H1 (cell line): ENCODE data around the gene C1GALT1C1. TPM values are rescaled to one million over a fixed set of nuclear protein-coding genes. Genes with fewer than 3 reads are reported as not detected.

ENCODE experiments used
- CTCF ChIA-PET: fragments of 300-600 bp; sonication (Branson Sonifier 250); formaldehyde crosslinking; loops from one replicate; lab custom pipeline; 2021; ENCODE audit not compliant: partially characterized antibody; lab: Charles Lee
- POLR2A ChIA-PET: fragments of 300-600 bp; sonication (Branson Sonifier 250); formaldehyde crosslinking; loops from one replicate; lab custom pipeline; 2021; ENCODE audit warnings: inconsistent platforms; ENCODE audit not compliant: partially characterized antibody; lab: Charles Lee
- DNase-seq, 2 experiments: peaks; one replicate each; pipeline versions ENCODE4 v3.0.0 to v3.0.0-alpha.2; 2010 to 2022; ENCODE audit warnings: low spot score in 2 of 2, low read depth in 1 of 2, mixed read lengths in 1 of 2
- FAIRE-seq: peaks from 2 replicates; lab custom pipeline; 2011; peaks lifted over from hg19 to GRCh38; lab: Jason Lieb, UNC
- H2AFZ ChIP-seq: 2 replicates; pipeline ENCODE4 v1.8.1; 2012; ENCODE audit warnings: low read length, inconsistent platforms
- H2AK5ac ChIP-seq: 2 replicates; pipeline ENCODE4 v1.6.1; 2013; ENCODE audit warnings: low read depth, low read length
- H2BK120ac ChIP-seq: replicated peaks from 2 replicates; pipeline ENCODE3; 2013; ENCODE audit warnings: low read depth, low read length, inconsistent platforms
- H2BK12ac ChIP-seq: 2 replicates; pipeline ENCODE4 v1.6.1; 2013; ENCODE audit warnings: low read depth, low read length
- H2BK15ac ChIP-seq: 2 replicates; pipeline ENCODE4 v1.6.1; 2013; ENCODE audit warnings: low read length
- H2BK20ac ChIP-seq: 2 replicates; pipeline ENCODE4 v1.6.1; 2013; ENCODE audit warnings: low read length
- H2BK5ac ChIP-seq: 2 replicates; pipeline ENCODE4 v1.6.1; 2013; ENCODE audit warnings: low read depth, low read length
- H3K14ac ChIP-seq: 2 replicates; pipeline ENCODE4 v1.6.1; 2013; ENCODE audit warnings: inconsistent platforms; ENCODE audit not compliant: insufficient read length
- H3K18ac ChIP-seq: 2 replicates; pipeline ENCODE4 v1.6.1; 2013; ENCODE audit warnings: low read length; ENCODE audit errors: extremely low read depth
- H3K23ac ChIP-seq: 2 replicates; pipeline ENCODE4 v1.6.1; 2013; ENCODE audit warnings: inconsistent platforms; ENCODE audit not compliant: insufficient read length
- H3K23me2 ChIP-seq: 2 replicates; pipeline ENCODE4 v1.6.1; 2013; ENCODE audit warnings: low read depth, low read length
- H3K27ac ChIP-seq: 2 replicates; pipeline ENCODE4 v1.6.1; 2011; ENCODE audit warnings: low read depth, low read length, inconsistent platforms
- H3K27me3 ChIP-seq, 4 experiments: replicated peaks in 1 of 4; 1 replicate in 1 of 4; 2 replicates in 3 of 4; pipeline versions ENCODE4 v1.6.1 to v1.8.1; 2011 to 2013; ENCODE audit warnings: low read length in 3 of 4, mild to moderate bottlenecking in 3 of 4, inconsistent platforms in 2 of 4, mixed read lengths in 2 of 4, moderate library complexity in 1 of 4; ENCODE audit not compliant: control insufficient read depth in 3 of 4, insufficient read depth in 3 of 4; ENCODE audit errors: extremely low read depth in 1 of 4
- H3K36me3 ChIP-seq, 4 experiments: 2 replicates each; pipeline versions ENCODE4 v1.6.1 to v1.8.1; 2011 to 2013; ENCODE audit warnings: mild to moderate bottlenecking in 4 of 4, low read length in 3 of 4, moderate library complexity in 2 of 4, control low read depth in 1 of 4, inconsistent platforms in 1 of 4; ENCODE audit not compliant: insufficient read depth in 4 of 4, control insufficient read depth in 2 of 4
- H3K4ac ChIP-seq: replicated peaks from 2 replicates; pipeline ENCODE3; 2013; ENCODE audit warnings: low read length, low read depth, mixed read lengths, inconsistent platforms; ENCODE audit not compliant: insufficient read length
- H3K4me1 ChIP-seq, 4 experiments: replicated peaks in 1 of 4; 1 replicate in 1 of 4; 2 replicates in 3 of 4; pipeline versions ENCODE4 v1.6.1 to v1.8.1; 2011 to 2013; ENCODE audit warnings: low read length in 3 of 4, inconsistent platforms in 2 of 4, mixed read lengths in 1 of 4; ENCODE audit not compliant: insufficient read depth in 4 of 4, control insufficient read depth in 3 of 4
- H3K4me2 ChIP-seq, 2 experiments: 2 replicates each; pipeline versions ENCODE4 v1.6.1 to v1.8.1; 2011 to 2013; ENCODE audit warnings: low read depth in 2 of 2, low read length in 2 of 2, control low read depth in 1 of 2, inconsistent platforms in 1 of 2, mild to moderate bottlenecking in 1 of 2; ENCODE audit not compliant: insufficient read depth in 1 of 2
- H3K4me3 ChIP-seq, 4 experiments: fragments of 200-600, 300-600 bp in 1 of 4; sonication (generic), shearing (Covaris generic), sonication (Bioruptor Twin) in 1 of 4; 2 replicates each; pipeline versions ENCODE4 v1.5.1 to v1.8.1; 2011 to 2016; ENCODE audit warnings: low read length in 4 of 4, low read depth in 3 of 4, control low read depth in 2 of 4, inconsistent platforms in 2 of 4, mild to moderate bottlenecking in 2 of 4, mixed read lengths in 1 of 4, moderate library complexity in 1 of 4; ENCODE audit not compliant: insufficient read depth in 2 of 4; ENCODE audit errors: extremely low read depth in 1 of 4
- H3K56ac ChIP-seq: replicated peaks from 2 replicates; pipeline ENCODE3; 2013; ENCODE audit warnings: low read depth, mild to moderate bottlenecking, mixed read lengths, low read length, inconsistent platforms; ENCODE audit not compliant: insufficient read length
- H3K79me1 ChIP-seq: 2 replicates; pipeline ENCODE4 v1.6.1; 2013; ENCODE audit warnings: low read depth, low read length, control low read depth
- H3K79me2 ChIP-seq, 2 experiments: 2 replicates each; pipeline versions ENCODE4 v1.6.1 to v1.8.1; 2012 to 2013; ENCODE audit warnings: low read length in 2 of 2, mild to moderate bottlenecking in 2 of 2, inconsistent platforms in 1 of 2; ENCODE audit not compliant: insufficient read depth in 2 of 2, control insufficient read depth in 1 of 2
- H3K9ac ChIP-seq, 4 experiments: replicated peaks in 1 of 4; 1 replicate in 1 of 4; 2 replicates in 3 of 4; pipeline versions ENCODE4 v1.6.1 to v1.8.1; 2011 to 2013; ENCODE audit warnings: low read depth in 3 of 4, low read length in 3 of 4, control low read depth in 2 of 4, mild to moderate bottlenecking in 2 of 4, moderate library complexity in 2 of 4, inconsistent platforms in 1 of 4; ENCODE audit errors: extremely low read depth in 1 of 4
- H3K9me3 ChIP-seq, 2 experiments: 2 replicates each; pipeline versions ENCODE4 v1.6.1 to v1.8.1; 2012 to 2013; ENCODE audit warnings: mild to moderate bottlenecking in 2 of 2, moderate library complexity in 2 of 2, control low read depth in 1 of 2, inconsistent platforms in 1 of 2, low read depth in 1 of 2, low read length in 1 of 2, mixed read lengths in 1 of 2; ENCODE audit not compliant: insufficient read depth in 2 of 2
- H4K20me1 ChIP-seq, 2 experiments: replicated peaks in 1 of 2; 2 replicates each; pipeline versions ENCODE3 to v1.8.1; 2011 to 2013; ENCODE audit warnings: inconsistent platforms in 2 of 2, low read length in 2 of 2, mild to moderate bottlenecking in 1 of 2; ENCODE audit not compliant: insufficient read depth in 2 of 2, control insufficient read depth in 1 of 2
- H4K5ac ChIP-seq: 2 replicates; pipeline ENCODE4 v1.6.1; 2013; ENCODE audit warnings: low read length, low read depth, mixed read lengths, inconsistent platforms; ENCODE audit not compliant: insufficient read length
- H4K8ac ChIP-seq: 2 replicates; pipeline ENCODE4 v1.8.0; 2013; ENCODE audit warnings: mild to moderate bottlenecking, moderate library complexity, low read length, inconsistent platforms; ENCODE audit not compliant: insufficient read depth; ENCODE audit errors: extremely low read depth
- H4K91ac ChIP-seq: replicated peaks from 2 replicates; pipeline ENCODE3; 2013; ENCODE audit warnings: low read length, mixed read lengths, inconsistent platforms; ENCODE audit not compliant: insufficient read length
- BRCA1 ChIP-seq: IDR thresholded peaks from 2 replicates; pipeline ENCODE4 v1.6.1; 2012; ENCODE audit warnings: low read depth, low read length, improper control_type of control experiment
- CHD1 ChIP-seq: IDR thresholded peaks from 2 replicates; pipeline ENCODE4 v1.6.1; 2012; ENCODE audit warnings: low read depth, low read length, improper control_type of control experiment
- CREB1 ChIP-seq: IDR thresholded peaks from 2 replicates; pipeline ENCODE4 v1.6.1; 2012; ENCODE audit warnings: inconsistent platforms
- EGR1 ChIP-seq: IDR thresholded peaks from 2 replicates; pipeline ENCODE4 v1.6.1; 2011; ENCODE audit warnings: low read depth, low read length, borderline replicate concordance
- HDAC2 ChIP-seq, 2 experiments: fragments of 300-600 bp in 1 of 2; sonication (generic) in 1 of 2; IDR thresholded peaks; 2 replicates each; pipeline ENCODE4 v1.6.1; 2011 to 2012; ENCODE audit warnings: low read depth in 2 of 2, low read length in 2 of 2, mild to moderate bottlenecking in 2 of 2, moderate library complexity in 2 of 2, borderline replicate concordance in 1 of 2, inconsistent platforms in 1 of 2
- HDAC6 ChIP-seq: IDR thresholded peaks from one replicate; pipeline ENCODE4 v1.7.1; 2012; ENCODE audit warnings: low read depth, mild to moderate bottlenecking, inconsistent platforms, low read length, moderate library complexity
- KDM1A ChIP-seq: fragments of 200-600, 300-600 bp; sonication (generic); IDR thresholded peaks from 2 replicates; pipeline ENCODE4 v1.7.1; 2016; ENCODE audit warnings: mild to moderate bottlenecking, low read length, borderline replicate concordance
- NANOG ChIP-seq: IDR thresholded peaks from 2 replicates; pipeline ENCODE4 v1.6.1; 2011; ENCODE audit warnings: low read length, low read depth, mild to moderate bottlenecking, inconsistent platforms; ENCODE audit not compliant: insufficient read depth, poor library complexity, severe bottlenecking
- POLR2AphosphoS5 ChIP-seq: IDR thresholded peaks from 2 replicates; pipeline ENCODE4 v1.6.1; 2011; ENCODE audit warnings: low read depth, low read length
- SIX5 ChIP-seq: IDR thresholded peaks from 2 replicates; pipeline ENCODE4 v1.6.1; 2011; ENCODE audit warnings: mild to moderate bottlenecking, low read depth, low read length
- SP1 ChIP-seq: IDR thresholded peaks from 2 replicates; pipeline ENCODE4 v1.6.1; 2011; ENCODE audit warnings: low read depth, low read length
- SP2 ChIP-seq: IDR thresholded peaks from 2 replicates; pipeline ENCODE4 v1.6.1; 2012; ENCODE audit warnings: mild to moderate bottlenecking, low read length, inconsistent platforms
- SP4 ChIP-seq: IDR thresholded peaks from 2 replicates; pipeline ENCODE4 v1.6.1; 2012; ENCODE audit warnings: low read length, inconsistent platforms
- TAF7 ChIP-seq: optimal IDR thresholded peaks from 2 replicates; pipeline ENCODE3; 2011; ENCODE audit warnings: low read depth, mild to moderate bottlenecking, inconsistent platforms, low read length, moderate library complexity, borderline replicate concordance
- ZNF274 ChIP-seq: IDR thresholded peaks from 2 replicates; pipeline ENCODE4 v1.7.0; 2012; ENCODE audit warnings: low read length, borderline replicate concordance; ENCODE audit errors: extremely low read depth
- WGBS, 2 experiments: shearing (Covaris generic) in 1 of 2; methylation state at CpG; one replicate each; pipeline versions ENCODE4 v1.1.6 to v1.1.7; 2013 to 2015; ENCODE audit warnings: low lambda C conversion rate in 2 of 2, mixed read lengths in 2 of 2, inconsistent platforms in 1 of 2, low coverage in 1 of 2, missing lambda C conversion rate in 1 of 2; ENCODE audit not compliant: insufficient replicate concordance in 2 of 2, insufficient coverage in 1 of 2, insufficient read length in 1 of 2; ENCODE audit errors: extremely low coverage in 1 of 2, missing lambda C conversion rate in 1 of 2; 5-methylcytosine and 5-hydroxymethylcytosine counted together
- polyA plus RNA-seq, 7 experiments: library from polyadenylated mRNA; depleted of rRNA in 3 of 7; stranded (reverse) in 5 of 7; unstranded in 2 of 7; fragments of >200 nt in 5 of 7; fragments of 200-250 nt in 2 of 7; gene quantifications; 1 replicate in 5 of 7; 2 replicates in 1 of 7; 4 replicates in 1 of 7; pipeline versions ENCODE4 v1.2.1 to v1.2.3, GENCODE V29; 2011 to 2013; ENCODE audit warnings: missing spikeins in 2 of 7, mixed read lengths in 2 of 7
- total RNA-seq: library from RNA; stranded (reverse); fragmentation: NEBNext Ultra II Directional; extraction: Animal tissue kit (Norgen Biotek cat#: 25700); gene quantifications from 2 replicates; pipeline ENCODE4 v1.2.1, GENCODE V29; 2021

The C1GALT1C1 gene
- total and polyA plus RNA-seq, 2 of the 8 experiments (the other 6 are each of a cell fraction or from before 2014, with no cell fraction given) = 12.5 to 13.9 TPM

GRCh38 chrX:120677004-120677652 is 47.3 kb upstream of the C1GALT1C1 start:
- Histone ChIP-seq H2BK12ac (no peak overlapping the region), H3K56ac (no peak overlapping the region), H3K23ac (no peak overlapping the region), H3K23me2 (no peaks in the 10 kb centered on the region), H3K9me3 (no peaks in the 10 kb centered on the region), H2AK5ac (no peak overlapping the region), H3K14ac (no peak overlapping the region), H4K8ac (no peak overlapping the region), H3K4me1 (no peaks in the 10 kb centered on the region), H4K5ac (no peak overlapping the region), H3K18ac (no peak overlapping the region), H3K27me3 (no peaks in the 10 kb centered on the region), H3K9ac (no peak overlapping the region), H3K79me1 (no peaks in the 10 kb centered on the region), H4K91ac (no peak overlapping the region), H2BK15ac (no peak overlapping the region), H3K4me2 (no peak overlapping the region), H2BK5ac (no peak overlapping the region), H2BK120ac (no peak overlapping the region), H3K79me2 (no peaks in the 10 kb centered on the region), H3K27ac (no peak overlapping the region), H2AFZ (no peak overlapping the region), H4K20me1 (no peaks in the 10 kb centered on the region), H3K36me3 (no peaks in the 10 kb centered on the region), H2BK20ac (no peak overlapping the region), H3K4ac (no peak overlapping the region), H3K4me3 (no peak overlapping the region)
- 92% methylated on average over 2 of the region's 2 CpGs; no CpG with 5 or more reads in 1 of the 2 experiments for WGBS, 2 experiments
- ChIA-PET POLR2A (no interaction called here), CTCF (interaction anchor here (0.6 kb wide), 1 partner anchor 709 kb away, joined by 3 read pairs; no protein-coding TSS in a partner anchor)
- DNase-seq (no peak), FAIRE-seq (no peak)
- no peak for TF ChIP-seq SP4
- TF ChIP-seq TAF7 = no peak
- no peak for TF ChIP-seq KDM1A
- no peak for TF ChIP-seq CHD1
- no peak for TF ChIP-seq NANOG
- no peak for TF ChIP-seq CREB1
- no peak for TF ChIP-seq SP2
- no peak for TF ChIP-seq EGR1
- TF ChIP-seq HDAC6 = no peak
- TF ChIP-seq HDAC2 (IDR thresholded peaks at IDR 0.05; ENCODE audit: borderline replicate concordance in 1 of 2, low read depth in 2 of 2, low read length in 2 of 2) = no peak
- no peak for TF ChIP-seq SP1
- no peak for TF ChIP-seq ZNF274
- no peak for TF ChIP-seq BRCA1
- TF ChIP-seq POLR2AphosphoS5 = no peak
- TF ChIP-seq SIX5 = no peak
